Measurements from ENCODE around the gene RGL2.
A peak's percentile ranks its signal among the peaks of the same experiment; 100 is the strongest.

RGL2 gene

GRCh38 chr6:33278810-33279209, 19.9 kb downstream of the RGL2 start:
- TF ChIP-seq CTCF (IDR thresholded peaks at IDR 0.05; ENCODE audit: low read depth, low read length, poor library complexity, severe bottlenecking): no peak
- no peak for TF ChIP-seq EZH2phosphoT487 (IDR thresholded peaks at IDR 0.05; ENCODE audit: borderline replicate concordance, low read length)
- H3F3A ChIP-seq (ENCODE audit: control insufficient read depth, insufficient read depth): peaks cover 59% of the 10 kb centered on the region
- H3K9me3 ChIP-seq (ENCODE audit: control insufficient read depth, insufficient read depth, low read length): no peaks in the 10 kb centered on the region
- peaks cover 64% of the 10 kb centered on the region for H3K4me1 ChIP-seq (ENCODE audit: control insufficient read depth, low read length)
- H3K27me3 ChIP-seq (ENCODE audit: control insufficient read depth, low read length): no peaks in the 10 kb centered on the region
- H3K4me3 ChIP-seq (ENCODE audit: low read length): no peak overlapping the region
- peaks cover 14% of the 10 kb centered on the region for H4K20me1 ChIP-seq (ENCODE audit: control insufficient read depth, insufficient read depth, low read depth, low read length)
- H3K36me3 ChIP-seq (ENCODE audit: control insufficient read depth, low read length): peaks cover 90% of the 10 kb centered on the region
- no peaks in the 10 kb centered on the region for H3K9me2 ChIP-seq (replicated peaks; ENCODE audit: control insufficient read depth, low read length)
- H3K79me2 ChIP-seq (ENCODE audit: control insufficient read depth, low read length): peaks cover 22% of the 10 kb centered on the region
- H3K4me2 ChIP-seq (ENCODE audit: low read length): no peak overlapping the region; the same call in 1 of the 2 replicates
- peak overlapping the region; percentile 80 for H3K27ac ChIP-seq (ENCODE audit: low read depth, low read length)

GRCh38 chr6:33278392-33278741, 20.4 kb downstream of the RGL2 start:
- no peaks in the 10 kb centered on the region for H3K9me3 ChIP-seq (ENCODE audit: control insufficient read depth, insufficient read depth, low read length)
- peaks cover 26% of the 10 kb centered on the region for H3K79me2 ChIP-seq (ENCODE audit: control insufficient read depth, low read length)
- TF ChIP-seq EZH2phosphoT487 (IDR thresholded peaks at IDR 0.05; ENCODE audit: borderline replicate concordance, low read length) (no peak), CTCF (IDR thresholded peaks at IDR 0.05; ENCODE audit: low read depth, low read length, poor library complexity, severe bottlenecking) (no peak)
- no peaks in the 10 kb centered on the region for H3K9me2 ChIP-seq (replicated peaks; ENCODE audit: control insufficient read depth, low read length)
- H3F3A ChIP-seq (ENCODE audit: control insufficient read depth, insufficient read depth): peaks cover 63% of the 10 kb centered on the region
- peak overlapping the region; percentile 93 for H3K4me3 ChIP-seq (ENCODE audit: low read length)
- peaks cover 90% of the 10 kb centered on the region for H3K36me3 ChIP-seq (ENCODE audit: control insufficient read depth, low read length)
- peak overlapping the region; percentile 99 for H3K4me2 ChIP-seq (ENCODE audit: low read length)
- H3K27ac ChIP-seq (ENCODE audit: low read depth, low read length): peak overlapping the region; percentile 80
- H4K20me1 ChIP-seq (ENCODE audit: control insufficient read depth, insufficient read depth, low read depth, low read length): peaks cover 19% of the 10 kb centered on the region
- no peaks in the 10 kb centered on the region for H3K27me3 ChIP-seq (ENCODE audit: control insufficient read depth, low read length)
- H3K4me1 ChIP-seq (ENCODE audit: control insufficient read depth, low read length): peaks cover 69% of the 10 kb centered on the region

GRCh38 chr6:33277663-33278391, 20.9 kb downstream of the RGL2 start:
- H3K9me2 ChIP-seq (replicated peaks; ENCODE audit: control insufficient read depth, low read length): no peaks in the 10 kb centered on the region
- H3K4me3 ChIP-seq (ENCODE audit: low read length): peak overlapping the region; percentile 93
- H3K9me3 ChIP-seq (ENCODE audit: control insufficient read depth, insufficient read depth, low read length): no peaks in the 10 kb centered on the region
- peak overlapping the region; percentile 80 for H3K27ac ChIP-seq (ENCODE audit: low read depth, low read length)
- peaks cover 71% of the 10 kb centered on the region for H3K4me1 ChIP-seq (ENCODE audit: control insufficient read depth, low read length)
- peaks cover 69% of the 10 kb centered on the region for H3F3A ChIP-seq (ENCODE audit: control insufficient read depth, insufficient read depth)
- H3K79me2 ChIP-seq (ENCODE audit: control insufficient read depth, low read length): peaks cover 31% of the 10 kb centered on the region
- H4K20me1 ChIP-seq (ENCODE audit: control insufficient read depth, insufficient read depth, low read depth, low read length): peaks cover 24% of the 10 kb centered on the region
- H3K27me3 ChIP-seq (ENCODE audit: control insufficient read depth, low read length): no peaks in the 10 kb centered on the region
- no peak for TF ChIP-seq EZH2phosphoT487 (IDR thresholded peaks at IDR 0.05; ENCODE audit: borderline replicate concordance, low read length)
- TF ChIP-seq CTCF (IDR thresholded peaks at IDR 0.05; ENCODE audit: low read depth, low read length, poor library complexity, severe bottlenecking): no peak
- H3K36me3 ChIP-seq (ENCODE audit: control insufficient read depth, low read length): peaks cover 91% of the 10 kb centered on the region
- peak overlapping the region; percentile 99 for H3K4me2 ChIP-seq (ENCODE audit: low read length)

All from DOHH2 (cell line).